ENCODE data around the gene ATP9B. TPM values are rescaled to one million over a fixed set of nuclear protein-coding genes. Genes with fewer than 3 reads are reported as not detected.

Gene ATP9B
- total and polyA plus RNA-seq, 2 experiments from 2014 or later: 8.5 to 12.8 TPM

DNA sequence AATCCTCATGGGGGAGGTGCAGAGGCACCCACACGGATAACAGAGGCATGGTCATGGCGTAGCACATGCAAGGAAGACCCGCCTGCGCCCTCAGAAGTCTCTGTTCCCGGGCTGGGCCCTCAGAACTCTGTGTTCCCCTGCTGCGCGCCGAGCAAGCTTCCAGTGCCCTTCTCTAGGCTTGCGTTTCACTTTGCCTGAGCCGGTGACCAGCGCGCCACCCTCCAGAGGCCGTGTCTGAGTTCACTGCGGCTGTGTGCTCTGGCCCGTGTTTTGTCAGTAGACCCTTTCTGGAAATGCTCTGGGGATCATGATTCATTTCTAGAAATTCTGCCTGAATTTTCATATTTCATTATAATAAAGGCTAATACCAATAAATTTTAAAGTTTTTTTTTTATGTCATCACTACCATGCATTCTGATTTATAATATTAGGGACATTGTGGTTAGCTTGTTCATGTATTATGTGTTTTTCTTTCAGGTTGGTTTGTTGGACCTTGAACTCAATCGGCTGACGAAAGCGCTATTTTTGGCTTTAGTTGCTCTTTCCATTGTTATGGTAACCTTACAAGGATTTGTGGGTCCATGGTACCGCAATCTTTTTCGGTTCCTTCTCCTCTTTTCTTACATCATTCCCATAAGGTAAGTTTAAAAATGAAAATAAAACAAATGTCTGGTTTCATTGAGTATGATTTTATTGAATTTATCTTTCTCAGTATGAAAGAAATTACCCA lies 183.9 kb downstream of the ATP9B start:
- Histone ChIP-seq H3K9me2 (ENCODE audit: insufficient read depth) (no peaks in the 10 kb centered on the region), H3K4me1 (ENCODE audit: insufficient read depth) (no peaks in the 10 kb centered on the region), H3K36me3 (ENCODE audit: low read depth) (no peaks in the 10 kb centered on the region), H3K9ac (no peak overlapping the region), H3K4me3 (no peak overlapping the region), H3K4me2 (ENCODE audit: unreplicated experiment) (no peak overlapping the region), H3K27ac (no peak overlapping the region), H4K20me1 (ENCODE audit: insufficient read depth) (no peaks in the 10 kb centered on the region), H3K9me3 (ENCODE audit: low read depth) (no peaks in the 10 kb centered on the region), H3K79me2 (ENCODE audit: insufficient read depth) (no peaks in the 10 kb centered on the region), H3K27me3 (replicated peaks; ENCODE audit: insufficient read depth) (no peaks in the 10 kb centered on the region), H3F3A (ENCODE audit: insufficient read depth) (no peaks in the 10 kb centered on the region), H2AFZ (no peak overlapping the region)
- in situ Hi-C loops (cut with MboI): no loop called here
- no peak for DNase-seq
- no peak for TF ChIP-seq EZH2 (IDR thresholded peaks at IDR 0.05; ENCODE audit: insufficient read depth, poor library complexity, severe bottlenecking)
- no peak for TF ChIP-seq EZH2phosphoT487 (IDR thresholded peaks at IDR 0.05; ENCODE audit: insufficient read depth, low read depth)
- WGBS, 2 experiments (ENCODE audit: low coverage in 1 of 2, low lambda C conversion rate in 2 of 2, missing lambda C conversion rate in 2 of 2): 95 to 96% methylated on average over 20 of the region's 20 CpGs

DNA sequence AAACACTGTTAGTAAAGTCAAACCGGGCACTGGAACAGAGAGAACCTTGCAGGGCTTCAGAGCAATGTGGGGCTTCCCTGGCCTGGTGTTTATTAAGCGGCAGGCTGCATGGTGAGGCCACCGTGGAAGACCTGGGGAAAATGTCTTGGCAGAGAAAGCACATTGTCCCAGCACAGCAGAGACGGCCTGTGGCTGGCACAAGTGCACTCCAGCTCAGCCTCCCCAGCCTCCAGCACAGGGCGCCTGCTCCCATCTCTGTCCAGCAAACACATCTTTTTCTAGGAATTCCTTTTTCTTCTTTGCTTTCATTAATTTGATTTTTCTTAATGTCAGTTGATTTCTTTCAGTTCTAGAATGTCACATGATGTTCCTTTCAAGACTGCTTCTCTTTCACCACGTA lies 188.3 kb downstream of the ATP9B start:
- DNase-seq: no peak
- whole genome bisulfite sequencing, 2 experiments (ENCODE audit: low coverage in 1 of 2, low lambda C conversion rate in 2 of 2, missing lambda C conversion rate in 2 of 2): 53 to 56% methylated on average over 6 of the region's 6 CpGs
- H2AFZ ChIP-seq: no peak overlapping the region
- no peak overlapping the region for H3K9ac ChIP-seq
- no peak overlapping the region for H3K4me3 ChIP-seq
- H4K20me1 ChIP-seq (ENCODE audit: insufficient read depth): no peaks in the 10 kb centered on the region
- TF ChIP-seq EZH2phosphoT487 (IDR thresholded peaks at IDR 0.05; ENCODE audit: insufficient read depth, low read depth) (no peak), EZH2 (IDR thresholded peaks at IDR 0.05; ENCODE audit: insufficient read depth, poor library complexity, severe bottlenecking) (no peak)
- no peaks in the 10 kb centered on the region for H3K27me3 ChIP-seq (replicated peaks; ENCODE audit: insufficient read depth)
- H3F3A ChIP-seq (ENCODE audit: insufficient read depth): no peaks in the 10 kb centered on the region
- H3K9me3 ChIP-seq (ENCODE audit: low read depth): no peaks in the 10 kb centered on the region
- no peaks in the 10 kb centered on the region for H3K36me3 ChIP-seq (ENCODE audit: low read depth)
- in situ Hi-C loops (cut with MboI): no loop called here
- no peak overlapping the region for H3K4me2 ChIP-seq (ENCODE audit: unreplicated experiment)
- no peaks in the 10 kb centered on the region for H3K4me1 ChIP-seq (ENCODE audit: insufficient read depth)
- no peak overlapping the region for H3K27ac ChIP-seq
- no peaks in the 10 kb centered on the region for H3K9me2 ChIP-seq (ENCODE audit: insufficient read depth)
- no peaks in the 10 kb centered on the region for H3K79me2 ChIP-seq (ENCODE audit: insufficient read depth)

DNA sequence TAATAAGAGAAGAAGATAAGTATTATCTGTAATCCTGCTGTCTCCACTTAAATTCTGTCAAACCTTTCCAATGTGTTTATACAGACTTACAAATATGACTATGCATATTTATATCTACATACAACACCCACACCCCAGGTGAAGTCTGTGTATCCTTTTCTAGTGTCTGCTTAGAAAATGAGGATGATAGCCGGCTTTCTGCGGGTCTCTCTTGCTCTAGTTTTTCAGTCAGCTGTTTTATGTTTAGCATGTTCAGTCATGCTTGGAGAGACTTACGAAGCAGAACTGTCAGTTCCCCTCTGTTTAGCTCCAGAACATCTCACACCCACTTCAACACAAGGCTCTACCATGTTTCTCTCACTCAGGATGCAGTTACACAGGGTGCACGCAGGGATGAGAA lies 189.3 kb downstream of the ATP9B start:
- Histone ChIP-seq H3K4me3 (no peak overlapping the region), H3K9ac (no peak overlapping the region), H3F3A (ENCODE audit: insufficient read depth) (no peaks in the 10 kb centered on the region), H3K9me2 (ENCODE audit: insufficient read depth) (no peaks in the 10 kb centered on the region), H3K79me2 (ENCODE audit: insufficient read depth) (no peaks in the 10 kb centered on the region), H3K4me2 (ENCODE audit: unreplicated experiment) (no peak overlapping the region), H2AFZ (no peak overlapping the region), H3K4me1 (ENCODE audit: insufficient read depth) (no peaks in the 10 kb centered on the region), H3K27me3 (replicated peaks; ENCODE audit: insufficient read depth) (no peaks in the 10 kb centered on the region), H3K9me3 (ENCODE audit: low read depth) (no peaks in the 10 kb centered on the region), H3K27ac (no peak overlapping the region), H4K20me1 (ENCODE audit: insufficient read depth) (no peaks in the 10 kb centered on the region), H3K36me3 (ENCODE audit: low read depth) (no peaks in the 10 kb centered on the region)
- in situ Hi-C loops (cut with MboI): no loop called here
- TF ChIP-seq EZH2phosphoT487 (IDR thresholded peaks at IDR 0.05; ENCODE audit: insufficient read depth, low read depth) (no peak), EZH2 (IDR thresholded peaks at IDR 0.05; ENCODE audit: insufficient read depth, poor library complexity, severe bottlenecking) (no peak)
- DNase-seq: no peak
- 94 to 100% methylated on average over 4 of the region's 4 CpGs for WGBS, 2 experiments (ENCODE audit: low coverage in 1 of 2, low lambda C conversion rate in 2 of 2, missing lambda C conversion rate in 2 of 2)

DNA sequence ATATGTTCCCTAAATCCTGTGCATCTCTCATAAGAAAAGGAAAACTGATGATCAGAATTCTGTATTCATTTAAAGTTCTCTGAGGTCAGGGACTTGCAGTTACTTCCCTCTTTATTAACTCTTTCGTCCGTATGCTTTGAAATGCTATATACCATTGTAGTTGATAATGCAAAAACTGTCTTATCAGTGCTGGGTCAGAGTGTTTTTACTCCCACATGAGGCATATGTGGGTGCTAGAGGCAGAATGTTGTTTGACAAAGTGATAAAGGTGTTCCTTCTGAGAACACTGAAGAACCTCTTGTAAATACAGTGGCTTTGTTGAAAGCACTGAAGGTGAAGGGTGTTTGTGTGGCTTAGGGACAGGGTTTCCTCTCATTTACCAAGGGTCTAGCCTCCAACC lies 190.0 kb downstream of the ATP9B start:
- Histone ChIP-seq H3K27me3 (replicated peaks; ENCODE audit: insufficient read depth) (no peaks in the 10 kb centered on the region), H3K9me2 (ENCODE audit: insufficient read depth) (no peaks in the 10 kb centered on the region), H3K9me3 (ENCODE audit: low read depth) (no peaks in the 10 kb centered on the region), H3K79me2 (ENCODE audit: insufficient read depth) (no peaks in the 10 kb centered on the region), H3F3A (ENCODE audit: insufficient read depth) (no peaks in the 10 kb centered on the region), H3K9ac (no peak overlapping the region), H3K27ac (no peak overlapping the region), H4K20me1 (ENCODE audit: insufficient read depth) (no peaks in the 10 kb centered on the region), H3K4me2 (ENCODE audit: unreplicated experiment) (no peak overlapping the region), H3K4me1 (ENCODE audit: insufficient read depth) (no peaks in the 10 kb centered on the region), H2AFZ (no peak overlapping the region), H3K36me3 (ENCODE audit: low read depth) (no peaks in the 10 kb centered on the region), H3K4me3 (no peak overlapping the region)
- TF ChIP-seq EZH2phosphoT487 (IDR thresholded peaks at IDR 0.05; ENCODE audit: insufficient read depth, low read depth): no peak
- TF ChIP-seq EZH2 (IDR thresholded peaks at IDR 0.05; ENCODE audit: insufficient read depth, poor library complexity, severe bottlenecking): no peak
- in situ Hi-C loops (cut with MboI): no loop called here
- 71 to 74% methylated on average over 2 of the region's 2 CpGs for WGBS, 2 experiments (ENCODE audit: low coverage in 1 of 2, low lambda C conversion rate in 2 of 2, missing lambda C conversion rate in 2 of 2)
- DNase-seq: no peak

All from GM23248 (cell line).